Esophagus squamous epithelium (tissue), 5 donors: ENCODE measurements around the gene MDM1. TPM values are rescaled to one million over a fixed set of nuclear protein-coding genes. Genes with fewer than 3 reads are reported as not detected.

Experiments
- DNase-seq: peaks from one replicate; lab custom pipeline; 2025; lab: John Stamatoyannopoulos, UW
- H3K27ac ChIP-seq, 4 donors: fragments of 200-600 bp; sonication (generic); one replicate each; pipeline ENCODE4 v1.5.1; 2016 to 2019; ENCODE audit warnings: mild to moderate bottlenecking in 1 of 4
- H3K27me3 ChIP-seq, 4 donors: fragments of 200-600 bp; sonication (generic); 1 replicate in 3 of 4; 2 replicates in 1 of 4; pipeline versions ENCODE4 v1.5.1 to v1.6.0; 2017 to 2021; ENCODE audit warnings: antibody characterized with exemption in 1 of 4
- H3K36me3 ChIP-seq, 3 donors: fragments of 200-600 bp; sonication (generic); one replicate each; pipeline ENCODE4 v1.5.1; 2016 to 2019
- H3K4me1 ChIP-seq, 3 donors: fragments of 200-600 bp; sonication (generic); one replicate each; pipeline ENCODE4 v1.5.1; 2017 to 2019
- H3K4me3 ChIP-seq, 4 donors: fragments of 200-600 bp; sonication (generic); 1 replicate in 3 of 4; 2 replicates in 1 of 4; pipeline ENCODE4 v1.5.1; 2016 to 2019; ENCODE audit warnings: mild to moderate bottlenecking in 2 of 4, moderate library complexity in 1 of 4
- H3K9me3 ChIP-seq, 3 donors: fragments of 200-600 bp; sonication (generic); one replicate each; pipeline ENCODE4 v1.5.1; 2016 to 2019
- POLR2A ChIP-seq, 4 donors: fragments of 450-650 bp; IDR thresholded peaks; one replicate each; pipeline ENCODE4 v1.6.1; 2017; ENCODE audit warnings: antibody characterized with exemption in 4 of 4, mild to moderate bottlenecking in 4 of 4, moderate library complexity in 3 of 4
- WGBS, 2 donors: methylation state at CpG; one replicate each; pipeline ENCODE4 v1.1.5; 2018; 5-methylcytosine and 5-hydroxymethylcytosine counted together
- intact Hi-C: fragments of 100-400 bp; cut with DNase I; formaldehyde crosslinking; loops from one replicate; pipeline ENCODE4 v1.15.0; 2022
- total RNA-seq, 4 donors: library from RNA; depleted of rRNA; stranded (reverse); fragments of >200 nt; gene quantifications; one replicate each; pipeline ENCODE4 v1.1.0, GENCODE V29; 2016
- TF ChIP-seq, protein P1 (sequence below), 6 experiments: fragments of 450-650 bp in 4 of 6; fragments of 200-600 bp in 2 of 6; sonication (generic) in 2 of 6; IDR thresholded peaks; one replicate each; pipeline ENCODE4 v1.5.1; 2016 to 2019; ENCODE audit warnings: antibody characterized with exemption in 6 of 6, mild to moderate bottlenecking in 4 of 6, moderate library complexity in 4 of 6
- donor health status: DM: yes; HTN: yes; CAD: no.

The MDM1 gene
- total RNA-seq, 4 donors from 2014 or later, result 8.0 to 14.1 (median 10.5) TPM

DNA sequence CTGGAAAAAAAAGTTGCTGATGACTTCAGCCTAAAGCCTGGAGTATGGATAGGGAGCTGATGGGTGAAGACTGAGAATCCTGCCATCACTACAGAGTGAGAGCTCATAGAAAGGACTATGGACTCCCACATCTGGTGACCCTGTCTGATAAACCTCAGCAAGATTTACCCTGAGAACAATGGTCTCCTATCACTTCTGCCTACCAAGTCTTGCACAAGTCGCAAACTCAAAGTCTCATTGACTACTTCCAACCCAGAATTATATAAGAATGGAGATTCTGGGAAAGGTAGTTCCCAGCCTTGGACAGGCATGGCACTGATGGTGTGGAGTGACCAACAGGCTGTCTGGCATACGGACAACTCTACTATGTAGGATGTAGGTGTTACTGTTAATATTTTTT, 9.7 kb upstream of the MDM1 start:
- Histone ChIP-seq H3K4me3 (no peak overlapping the region), H3K27me3 (peaks cover 0 to 36% (median 0%) of the 10 kb centered on the region in 4 donors), H3K36me3 (no peaks in the 10 kb centered on the region), H3K27ac (no peak overlapping the region), H3K9me3 (no peaks in the 10 kb centered on the region), H3K4me1 (peaks cover 0 to 34% (median 0%) of the 10 kb centered on the region in 3 donors)
- no peak for DNase-seq
- intact Hi-C loops, result no loop called here
- TF ChIP-seq, protein P1, sequence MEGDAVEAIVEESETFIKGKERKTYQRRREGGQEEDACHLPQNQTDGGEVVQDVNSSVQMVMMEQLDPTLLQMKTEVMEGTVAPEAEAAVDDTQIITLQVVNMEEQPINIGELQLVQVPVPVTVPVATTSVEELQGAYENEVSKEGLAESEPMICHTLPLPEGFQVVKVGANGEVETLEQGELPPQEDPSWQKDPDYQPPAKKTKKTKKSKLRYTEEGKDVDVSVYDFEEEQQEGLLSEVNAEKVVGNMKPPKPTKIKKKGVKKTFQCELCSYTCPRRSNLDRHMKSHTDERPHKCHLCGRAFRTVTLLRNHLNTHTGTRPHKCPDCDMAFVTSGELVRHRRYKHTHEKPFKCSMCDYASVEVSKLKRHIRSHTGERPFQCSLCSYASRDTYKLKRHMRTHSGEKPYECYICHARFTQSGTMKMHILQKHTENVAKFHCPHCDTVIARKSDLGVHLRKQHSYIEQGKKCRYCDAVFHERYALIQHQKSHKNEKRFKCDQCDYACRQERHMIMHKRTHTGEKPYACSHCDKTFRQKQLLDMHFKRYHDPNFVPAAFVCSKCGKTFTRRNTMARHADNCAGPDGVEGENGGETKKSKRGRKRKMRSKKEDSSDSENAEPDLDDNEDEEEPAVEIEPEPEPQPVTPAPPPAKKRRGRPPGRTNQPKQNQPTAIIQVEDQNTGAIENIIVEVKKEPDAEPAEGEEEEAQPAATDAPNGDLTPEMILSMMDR (IDR thresholded peaks at IDR 0.05), result no peak
- TF ChIP-seq POLR2A (IDR thresholded peaks at IDR 0.05), result no peak
- 95% methylated on average over 2 of the region's 2 CpGs for WGBS, 2 donors

GRCh38 chr12:68340404-68341270, 8.5 kb upstream of the MDM1 start:
- 52 to 57% methylated on average over 6 to 8 of the region's 8 CpGs for WGBS, 2 donors
- no peaks in the 10 kb centered on the region for H3K9me3 ChIP-seq
- H3K4me1 ChIP-seq, result peaks cover 0 to 46% (median 5%) of the 10 kb centered on the region in 3 donors
- intact Hi-C loops, result no loop called here
- no peak overlapping the region for H3K4me3 ChIP-seq
- H3K27me3 ChIP-seq, result peaks cover 0 to 30% (median 0%) of the 10 kb centered on the region in 4 donors
- TF ChIP-seq, protein P1 (IDR thresholded peaks at IDR 0.05), result no peak
- TF ChIP-seq POLR2A (IDR thresholded peaks at IDR 0.05), result no peak
- no peak for DNase-seq
- H3K36me3 ChIP-seq, result no peaks in the 10 kb centered on the region
- H3K27ac ChIP-seq, result no peak overlapping the region

DNA sequence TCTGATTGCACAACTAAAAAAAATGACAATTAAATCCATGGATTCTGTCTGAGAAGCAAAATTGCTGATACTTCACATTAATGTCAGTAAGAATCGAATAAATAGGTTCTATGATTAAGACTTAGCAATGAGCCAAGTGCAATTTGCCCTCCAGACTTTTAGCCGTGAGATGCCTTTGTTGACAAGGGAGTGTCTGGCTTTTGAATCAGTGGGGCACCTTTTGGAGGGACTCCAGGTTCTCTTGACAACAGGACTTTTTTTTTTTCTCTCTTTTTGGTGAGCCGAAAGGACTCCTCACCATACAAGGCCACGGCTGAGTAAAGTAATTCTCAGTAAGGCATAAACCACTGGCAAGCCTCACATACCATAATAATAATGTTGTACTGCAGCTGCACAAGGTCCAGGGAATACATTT, 4.7 kb upstream of the MDM1 start:
- Histone ChIP-seq H3K9me3 (no peaks in the 10 kb centered on the region), H3K4me3 (no peak overlapping the region), H3K36me3 (no peaks in the 10 kb centered on the region), H3K27me3 (no peaks in the 10 kb centered on the region), H3K4me1 (peaks cover 0 to 68% (median 5%) of the 10 kb centered on the region in 3 donors), H3K27ac (peak overlapping the region in 3 of 4 donors; percentile 7 to 66 (median 55))
- TF ChIP-seq POLR2A (IDR thresholded peaks at IDR 0.05), result no peak
- TF ChIP-seq, protein P1 (IDR thresholded peaks at IDR 0.05), result no peak
- 39 to 49% methylated on average over 4 of the region's 4 CpGs for WGBS, 2 donors
- intact Hi-C loops, result no loop called here
- no peak for DNase-seq

DNA sequence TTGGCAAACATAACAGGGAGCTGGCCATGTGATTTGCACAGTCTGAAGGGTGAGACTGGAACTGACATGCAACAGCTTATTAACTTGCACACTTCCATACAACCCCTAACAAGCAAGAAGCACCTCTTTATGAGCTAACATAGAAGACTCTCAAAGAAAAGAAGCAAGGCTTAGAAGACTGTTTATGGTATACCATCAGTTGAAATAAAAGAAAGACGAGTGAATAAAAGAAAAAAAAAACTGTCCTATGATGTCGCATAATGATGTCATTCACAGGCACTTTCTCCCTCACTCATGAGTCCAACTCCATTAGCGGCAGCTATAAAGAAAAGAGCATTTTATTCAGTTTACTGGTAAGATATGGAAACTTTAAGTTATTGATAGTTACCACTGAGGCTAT, 3.3 kb upstream of the MDM1 start:
- Histone ChIP-seq H3K27ac (no peak overlapping the region), H3K4me3 (no peak overlapping the region), H3K9me3 (no peaks in the 10 kb centered on the region), H3K36me3 (no peaks in the 10 kb centered on the region), H3K27me3 (no peaks in the 10 kb centered on the region), H3K4me1 (peaks cover 4 to 77% (median 12%) of the 10 kb centered on the region in 3 donors)
- TF ChIP-seq, protein P1 (IDR thresholded peaks at IDR 0.05), result no peak
- TF ChIP-seq POLR2A (IDR thresholded peaks at IDR 0.05), result no peak
- no peak for DNase-seq
- intact Hi-C loops, result no loop called here
- WGBS, 2 donors, result 73 to 85% methylated on average over 3 of the region's 3 CpGs

- H3K4me1 ChIP-seq, result peaks cover 4 to 67% (median 12%) of the 10 kb centered on the region in 3 donors
- DNase-seq, result no peak
These were observed 2.0 kb upstream of the MDM1 start for GRCh38 chr12:68334132-68334531.

More at GRCh38 chr12:68334132-68334531, 2.0 kb upstream of the MDM1 start:
- Histone ChIP-seq H3K27ac (no peak overlapping the region), H3K36me3 (peaks cover 0 to 5% (median 0%) of the 10 kb centered on the region in 3 donors), H3K27me3 (no peaks in the 10 kb centered on the region), H3K9me3 (no peaks in the 10 kb centered on the region), H3K4me3 (no peak overlapping the region)
- no peak for TF ChIP-seq POLR2A (IDR thresholded peaks at IDR 0.05)
- TF ChIP-seq, protein P1 (IDR thresholded peaks at IDR 0.05), result no peak
- intact Hi-C loops, result no loop called here
- WGBS, 2 donors, result 62 to 67% methylated on average over 4 of the region's 4 CpGs
